H1 (cell line): ENCODE data around the gene RAD50.

Experiments
- CBX5 ChIP-seq: fragments of 300-800, 300-1000 bp; sonication (generic); IDR thresholded peaks from 2 replicates; pipeline ENCODE4 v1.7.1; 2016; ENCODE audit warnings: antibody characterized with exemption, low read length, low read depth
- CHD1 ChIP-seq: IDR thresholded peaks from 2 replicates; pipeline ENCODE4 v1.6.1; 2012; ENCODE audit warnings: low read depth, low read length, improper control_type of control experiment
- CTCF ChIP-seq, 3 experiments: IDR thresholded peaks; 1 replicate in 2 of 3; 2 replicates in 1 of 3; pipeline versions ENCODE4 v1.5.1 to v1.6.1; 2011; ENCODE audit warnings: low read length in 3 of 3, mild to moderate bottlenecking in 3 of 3, inconsistent platforms in 2 of 3, low read depth in 1 of 3, moderate library complexity in 1 of 3; ENCODE audit not compliant: insufficient read depth in 1 of 3; ENCODE audit errors: control extremely low read depth in 1 of 3
- KDM1A ChIP-seq: fragments of 200-600, 300-600 bp; sonication (generic); IDR thresholded peaks from 2 replicates; pipeline ENCODE4 v1.7.1; 2016; ENCODE audit warnings: mild to moderate bottlenecking, low read length, borderline replicate concordance
- RAD21 ChIP-seq, 2 experiments: IDR thresholded peaks in 1 of 2; conservative IDR thresholded peaks in 1 of 2; 2 replicates each; pipeline ENCODE4 v1.6.1; 2011; ENCODE audit warnings: low read depth in 2 of 2, low read length in 2 of 2, improper control_type of control experiment in 1 of 2, inconsistent platforms in 1 of 2, mild to moderate bottlenecking in 1 of 2, moderate library complexity in 1 of 2
- SP1 ChIP-seq: IDR thresholded peaks from 2 replicates; pipeline ENCODE4 v1.6.1; 2011; ENCODE audit warnings: low read depth, low read length
- SRF ChIP-seq: IDR thresholded peaks from 2 replicates; pipeline ENCODE4 v1.6.1; 2011; ENCODE audit warnings: mild to moderate bottlenecking, low read depth, low read length, moderate library complexity
- TCF12 ChIP-seq: IDR thresholded peaks from 2 replicates; pipeline ENCODE4 v1.6.1; 2011; ENCODE audit warnings: low read depth, mild to moderate bottlenecking, low read length
- YY1 ChIP-seq: IDR thresholded peaks from 2 replicates; pipeline ENCODE4 v1.6.1; 2011; ENCODE audit warnings: low read depth, mild to moderate bottlenecking, low read length

DNA sequence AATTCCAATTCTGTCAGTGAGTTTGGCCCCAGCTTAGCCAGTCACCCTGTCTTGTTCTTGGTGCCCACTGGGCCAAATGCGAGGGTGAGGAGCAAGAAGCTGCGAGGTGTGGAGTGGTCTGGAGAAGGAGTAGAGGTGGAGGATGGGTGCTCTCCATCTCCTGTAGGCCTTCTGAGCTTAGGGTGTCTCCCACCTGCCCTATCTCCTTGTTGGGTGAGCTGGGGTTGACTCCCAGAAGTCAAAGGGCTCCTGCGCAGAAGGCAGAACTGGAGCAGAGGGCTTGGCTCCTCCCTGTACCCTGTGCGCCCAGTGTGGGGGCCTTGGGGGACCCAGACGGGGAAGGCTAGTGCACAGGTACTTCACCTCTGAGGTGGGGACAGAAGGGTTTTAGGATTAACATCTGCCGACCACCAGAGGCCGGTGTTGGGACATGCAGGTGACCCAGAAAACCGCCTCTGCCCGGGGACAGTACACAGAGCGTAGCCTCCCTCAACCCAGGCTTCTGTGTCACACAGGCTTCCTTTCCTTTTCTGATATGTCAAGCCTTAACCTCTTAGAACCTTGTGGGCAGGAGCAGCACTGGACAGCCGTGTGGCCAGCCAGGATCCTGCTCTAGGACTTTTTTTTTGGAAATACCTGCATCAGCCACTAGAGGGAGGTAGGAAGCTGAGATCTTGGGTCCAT is 30.3 kb upstream of the RAD50 start:
- TF ChIP-seq CTCF (IDR thresholded peaks at IDR 0.05; ENCODE audit: control extremely low read depth in 1 of 3, insufficient read depth in 1 of 3, low read depth in 1 of 3, low read length in 3 of 3), result peak; percentile 31 to 80 (median 69)
- no peak for TF ChIP-seq KDM1A
- TF ChIP-seq TCF12, result no peak
- TF ChIP-seq CHD1, result no peak
- TF ChIP-seq YY1, result no peak
- no peak for TF ChIP-seq SRF
- no peak for TF ChIP-seq CBX5
- TF ChIP-seq RAD21 (IDR thresholded peaks at IDR 0.05 in 1 of 2, conservative IDR thresholded peaks at IDR 0.05 in 1 of 2; ENCODE audit: low read depth in 2 of 2, low read length in 2 of 2), result peak; percentile 60 to 63
- no peak for TF ChIP-seq SP1
